Activated CD4-positive, alpha-beta T cell treated with anti-CD3 and anti-CD28 coated beads, Interleukin-2, Interleukin-4, amounts not matched to agents 100 ng/mL and 50 ng/mL, durations not matched to agents 16 hours and 8 hours (primary cell): ENCODE measurements around the gene EXOC3.
"Not testable (repeated sequence)": the region's sequence is repeated elsewhere in the genome, so short reads cannot be mapped to it uniquely, and the experiment has no call there.

Experiments
- DNase-seq: peaks from one replicate; pipeline ENCODE4 v3.0.0-alpha.2; 2020; ENCODE audit warnings: low spot score

EXOC3 gene

DNA sequence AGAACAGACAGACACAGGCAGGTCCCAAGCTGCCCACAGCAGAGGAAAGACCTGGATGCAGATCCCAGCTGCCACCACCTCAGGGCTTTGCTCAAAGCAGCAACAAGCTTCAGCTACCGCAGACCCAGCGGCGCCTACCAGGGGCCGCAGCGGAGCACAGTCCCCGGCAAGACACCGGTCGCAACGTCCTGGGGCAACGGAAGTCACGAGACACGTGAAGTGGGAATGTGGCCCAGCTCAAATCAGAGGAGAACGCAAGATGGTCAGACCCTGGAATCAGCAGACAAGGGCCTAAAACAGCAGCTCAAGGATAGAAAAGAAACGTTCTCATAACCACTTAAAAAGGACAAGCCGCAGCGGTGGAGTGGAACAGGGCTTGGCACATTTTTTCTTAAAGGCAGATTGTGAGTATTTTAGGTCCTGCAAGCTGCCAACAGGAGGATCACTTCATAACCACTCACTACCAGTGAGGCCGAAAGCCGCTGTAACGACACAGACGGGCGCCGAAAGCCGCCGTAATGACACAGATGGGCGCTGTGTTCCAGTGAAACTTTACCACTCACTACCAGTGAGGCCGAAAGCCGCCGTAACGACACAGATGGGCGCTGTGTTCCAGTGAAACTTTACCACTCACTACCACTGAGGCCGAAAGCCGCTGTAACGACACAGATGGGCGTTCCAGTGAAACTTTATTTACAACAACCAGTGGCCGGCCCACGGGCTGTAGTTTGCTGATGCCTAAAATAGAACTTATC, 59.5 kb downstream of the EXOC3 start:
- no peak for DNase-seq

DNA sequence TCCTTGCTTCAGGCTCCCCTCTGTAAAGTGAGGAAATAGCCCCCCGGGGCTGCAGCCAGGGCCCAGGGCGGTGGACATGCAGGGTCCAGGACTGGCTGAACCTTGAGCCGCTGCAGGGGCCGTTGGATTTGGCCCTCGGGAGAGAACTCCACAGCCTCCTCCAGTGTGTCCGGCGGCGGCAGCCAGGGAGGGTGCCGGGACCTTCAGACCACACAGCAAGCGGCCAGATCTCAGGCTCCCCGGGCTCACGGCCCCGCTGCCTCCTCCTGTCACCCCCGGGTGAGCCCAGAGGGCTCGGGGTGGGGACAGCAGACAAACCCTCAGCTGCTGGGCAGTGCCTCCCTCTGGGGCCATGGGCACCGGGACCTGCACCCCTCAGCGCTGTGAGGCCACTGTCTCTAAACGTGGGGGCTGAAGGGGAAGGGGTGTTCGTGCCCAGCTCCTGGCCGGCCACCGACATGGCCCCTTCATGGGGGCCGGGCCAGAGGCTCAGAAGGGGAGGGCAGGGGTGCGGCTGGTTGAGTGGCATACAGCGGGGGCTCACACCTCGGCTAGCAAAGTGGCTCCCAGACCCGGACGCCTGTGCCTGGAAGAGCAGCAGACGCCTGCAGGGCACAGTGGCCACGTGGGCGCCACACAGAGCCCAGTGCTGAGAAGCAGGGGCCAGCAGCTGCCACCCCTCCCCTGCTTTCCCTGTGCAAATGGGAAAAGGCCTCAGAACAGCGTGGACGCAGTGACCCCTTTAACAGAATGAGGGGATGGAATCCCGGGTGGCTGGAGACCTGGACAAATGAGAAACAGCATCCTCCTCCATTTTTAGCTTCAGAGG, 61.6 kb downstream of the EXOC3 start:
- no peak for DNase-seq

- no peak for DNase-seq
Measured at GRCh38 chr5:505951-506525, 63.1 kb downstream of the EXOC3 start.

GRCh38 chr5:507986-508575, 65.1 kb downstream of the EXOC3 start:
- DNase-seq = not testable (repeated sequence)

DNA sequence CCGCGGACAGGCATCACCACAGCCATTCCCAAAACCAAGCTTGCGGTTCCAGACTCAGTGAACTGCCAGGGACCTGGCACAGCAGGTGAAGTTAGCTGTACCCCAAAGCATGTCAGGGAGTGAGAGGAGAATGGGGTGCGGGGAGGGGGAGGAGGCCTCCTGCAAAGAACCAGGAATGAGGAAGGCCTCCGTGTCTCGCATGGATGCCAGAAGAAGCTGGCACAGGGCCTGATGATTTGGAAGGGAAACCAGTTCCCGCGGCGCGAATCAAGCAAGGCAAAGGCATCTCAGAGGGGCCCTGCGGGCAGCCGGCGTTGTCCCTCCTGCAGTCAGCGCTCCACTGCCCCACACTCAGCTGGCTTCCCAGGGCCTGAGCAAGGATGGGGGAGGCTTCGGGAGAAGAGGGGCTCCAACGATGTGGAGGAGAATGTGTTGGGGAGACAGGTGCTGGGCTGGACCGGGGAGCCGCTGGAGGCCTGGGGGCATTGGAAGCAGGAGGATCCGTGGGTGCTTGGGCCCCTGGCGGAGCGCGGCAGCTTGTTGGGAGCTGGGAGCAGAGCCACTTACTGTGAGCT, 66.7 kb downstream of the EXOC3 start:
- no peak for DNase-seq

DNA sequence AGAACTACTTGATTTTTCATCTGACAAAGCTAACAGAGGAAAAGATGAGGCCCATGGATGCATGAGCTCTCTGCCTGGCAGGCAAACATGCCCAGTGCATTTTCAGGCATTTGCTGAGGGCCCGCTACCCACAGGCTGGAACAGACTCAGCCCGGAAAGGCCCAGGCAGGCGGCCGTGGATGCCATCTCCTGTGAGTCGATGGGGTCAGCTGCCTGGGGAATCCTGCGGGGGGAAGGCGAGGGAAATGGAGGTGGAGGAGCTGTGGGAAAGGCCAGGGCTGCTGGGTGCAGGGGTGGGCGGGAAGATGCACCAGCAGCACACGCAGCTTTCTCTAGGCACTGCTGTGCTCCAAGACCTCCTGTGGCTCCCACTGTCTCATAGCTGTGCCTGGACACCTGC, 67.5 kb downstream of the EXOC3 start:
- no peak for DNase-seq

DNA sequence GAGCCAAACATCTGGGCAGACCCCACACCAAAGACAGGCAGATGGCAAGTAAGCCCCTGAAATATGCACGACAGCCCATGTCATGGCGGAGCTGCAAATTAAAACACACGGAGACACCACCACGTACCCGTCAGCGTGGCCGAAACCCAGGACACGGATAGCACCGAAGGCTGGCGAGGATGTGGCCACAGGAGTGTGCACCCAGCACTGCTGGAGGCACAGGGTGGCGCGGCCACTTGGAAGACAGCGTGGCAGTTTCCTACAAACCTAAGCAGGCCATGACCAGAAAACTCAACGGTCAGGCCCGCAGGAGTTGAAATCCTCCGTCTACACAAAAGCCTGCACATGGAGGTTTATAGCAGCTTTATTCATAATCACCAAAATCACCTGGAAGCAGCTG, 68.5 kb downstream of the EXOC3 start:
- no peak for DNase-seq

- DNase-seq = no peak
Measured at GRCh38 chr5:513216-514100, 70.5 kb downstream of the EXOC3 start.

DNA sequence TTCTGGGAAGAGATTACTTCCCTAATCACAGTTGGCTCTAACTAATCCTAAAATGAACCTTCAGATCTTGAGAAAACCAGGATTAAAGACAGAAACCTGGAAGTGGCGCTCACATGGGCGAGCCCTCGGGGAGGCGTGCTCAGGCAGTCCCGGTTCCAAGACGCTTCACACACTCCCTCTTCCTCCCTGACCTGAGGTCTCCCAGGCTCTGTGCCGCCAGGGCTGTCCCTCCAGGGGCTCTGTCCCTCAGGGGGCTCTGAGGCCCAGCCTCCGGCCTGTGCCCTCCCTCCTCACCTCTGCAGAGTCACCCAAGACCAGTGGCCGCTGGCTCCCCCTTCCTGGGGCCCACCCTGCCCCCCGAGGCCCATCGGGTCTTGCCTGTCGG, 71.1 kb downstream of the EXOC3 start:
- no peak for DNase-seq

GRCh38 chr5:514673-515072, 71.7 kb downstream of the EXOC3 start:
- DNase-seq = no peak

- no peak for DNase-seq
Measured at GRCh38 chr5:515273-515836, 72.4 kb downstream of the EXOC3 start.

GRCh38 chr5:516338-516925, 73.5 kb downstream of the EXOC3 start:
- no peak for DNase-seq
